Thoracic aorta (tissue), 2 donors: ENCODE results near the gene TOMM40L. TPM values are rescaled to one million over a fixed set of nuclear protein-coding genes. Genes with fewer than 3 reads are reported as not detected.

Experiments
- ATAC-seq: fragments of 150-250 bp; one replicate; pipeline ENCODE4 v1.8.0; 2017; ENCODE audit warnings: low read depth; ENCODE audit not compliant: insufficient number of reproducible peaks, low FRiP score
- DNase-seq: peaks from one replicate; pipeline ENCODE4 v3.0.0-alpha.2; 2020; ENCODE audit warnings: low spot score
- H3K27ac ChIP-seq, 2 donors: fragments of 200-600 bp; sonication (generic); 1 replicate in 1 of 2; 2 replicates in 1 of 2; pipeline ENCODE4 v1.5.1; 2016; ENCODE audit warnings: mild to moderate bottlenecking in 2 of 2, moderate library complexity in 2 of 2
- H3K27me3 ChIP-seq: fragments of 200-600 bp; sonication (generic); replicated peaks from 2 replicates; pipeline ENCODE4 v1.6.0; 2016; ENCODE audit warnings: mild to moderate bottlenecking; ENCODE audit not compliant: insufficient read depth
- H3K36me3 ChIP-seq: fragments of 200-600 bp; sonication (generic); one replicate; pipeline ENCODE4 v1.5.1; 2016
- H3K4me1 ChIP-seq, 2 donors: fragments of 200-600 bp; sonication (generic); 1 replicate in 1 of 2; 2 replicates in 1 of 2; pipeline versions ENCODE4 v1.5.1 to v1.6.0; 2016; ENCODE audit warnings: low read depth in 2 of 2, mild to moderate bottlenecking in 1 of 2; ENCODE audit not compliant: control insufficient read depth in 1 of 2
- H3K4me3 ChIP-seq: fragments of 200-600 bp; sonication (generic); 2 replicates; pipeline ENCODE4 v1.5.1; 2016; ENCODE audit warnings: mild to moderate bottlenecking
- H3K9me3 ChIP-seq: fragments of 200-600 bp; sonication (generic); 2 replicates; pipeline ENCODE4 v1.5.1; 2016
- total RNA-seq, 2 donors: library from RNA; depleted of rRNA; stranded (reverse); fragments of >200 nt; gene quantifications; one replicate each; pipeline versions ENCODE4 v1.1.0 to v1.2.3, GENCODE V29; 2016
- TF ChIP-seq, protein P1 (sequence below): fragments of 200-600 bp; sonication (generic); IDR thresholded peaks from one replicate; pipeline ENCODE4 v1.5.1; 2019; ENCODE audit warnings: antibody characterized with exemption

TOMM40L gene
- total RNA-seq, 2 donors from 2014 or later = 12.8 to 13.4 TPM

DNA sequence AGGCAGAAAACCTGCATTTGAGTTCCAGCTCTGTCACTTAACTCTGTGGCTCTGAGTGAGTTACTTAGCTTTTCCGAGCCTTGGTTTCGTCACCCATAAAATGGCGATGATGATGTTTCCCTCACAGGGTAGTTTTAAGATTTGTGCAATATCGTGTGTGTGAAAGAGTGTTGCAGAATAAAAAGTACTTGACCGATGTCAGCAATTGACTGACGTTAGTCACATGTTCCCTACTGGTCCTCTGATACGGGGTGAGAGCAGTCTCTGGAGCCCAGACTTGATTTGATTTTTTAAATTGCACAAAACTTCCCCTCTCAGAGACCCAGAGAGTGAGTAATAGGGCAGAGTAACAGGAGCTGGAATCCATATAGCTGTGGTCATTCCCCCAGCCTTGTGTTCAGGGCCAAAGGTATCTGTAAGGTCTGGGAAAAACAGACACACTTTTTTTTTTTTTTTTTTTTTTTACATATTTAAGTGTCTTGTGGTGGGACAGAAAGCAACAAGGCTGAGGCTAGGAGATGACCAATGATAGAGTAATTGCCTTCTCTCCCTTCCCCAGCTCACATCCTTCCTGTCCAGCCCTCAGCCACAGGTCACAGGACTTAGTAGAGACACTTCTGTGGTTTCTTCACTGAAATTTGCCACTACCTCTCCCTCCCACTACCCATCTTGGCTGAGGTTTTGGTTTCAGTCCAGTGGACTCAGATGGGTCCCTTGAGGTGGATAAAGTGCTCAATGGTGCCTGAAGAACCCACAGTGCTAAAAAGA is 8.7 kb upstream of the TOMM40L start:
- Histone ChIP-seq H3K9me3 (no peaks in the 10 kb centered on the region), H3K27me3 (no peaks in the 10 kb centered on the region), H3K36me3 (peaks cover 26% of the 10 kb centered on the region), H3K27ac (peak overlapping the region; percentile 53 to 60), H3K4me3 (peak overlapping the region; percentile 59), H3K4me1 (no peaks in the 10 kb centered on the region)
- ATAC-seq (peak; percentile 63), DNase-seq (no peak)
- TF ChIP-seq, protein P1, sequence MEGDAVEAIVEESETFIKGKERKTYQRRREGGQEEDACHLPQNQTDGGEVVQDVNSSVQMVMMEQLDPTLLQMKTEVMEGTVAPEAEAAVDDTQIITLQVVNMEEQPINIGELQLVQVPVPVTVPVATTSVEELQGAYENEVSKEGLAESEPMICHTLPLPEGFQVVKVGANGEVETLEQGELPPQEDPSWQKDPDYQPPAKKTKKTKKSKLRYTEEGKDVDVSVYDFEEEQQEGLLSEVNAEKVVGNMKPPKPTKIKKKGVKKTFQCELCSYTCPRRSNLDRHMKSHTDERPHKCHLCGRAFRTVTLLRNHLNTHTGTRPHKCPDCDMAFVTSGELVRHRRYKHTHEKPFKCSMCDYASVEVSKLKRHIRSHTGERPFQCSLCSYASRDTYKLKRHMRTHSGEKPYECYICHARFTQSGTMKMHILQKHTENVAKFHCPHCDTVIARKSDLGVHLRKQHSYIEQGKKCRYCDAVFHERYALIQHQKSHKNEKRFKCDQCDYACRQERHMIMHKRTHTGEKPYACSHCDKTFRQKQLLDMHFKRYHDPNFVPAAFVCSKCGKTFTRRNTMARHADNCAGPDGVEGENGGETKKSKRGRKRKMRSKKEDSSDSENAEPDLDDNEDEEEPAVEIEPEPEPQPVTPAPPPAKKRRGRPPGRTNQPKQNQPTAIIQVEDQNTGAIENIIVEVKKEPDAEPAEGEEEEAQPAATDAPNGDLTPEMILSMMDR = no peak

DNA sequence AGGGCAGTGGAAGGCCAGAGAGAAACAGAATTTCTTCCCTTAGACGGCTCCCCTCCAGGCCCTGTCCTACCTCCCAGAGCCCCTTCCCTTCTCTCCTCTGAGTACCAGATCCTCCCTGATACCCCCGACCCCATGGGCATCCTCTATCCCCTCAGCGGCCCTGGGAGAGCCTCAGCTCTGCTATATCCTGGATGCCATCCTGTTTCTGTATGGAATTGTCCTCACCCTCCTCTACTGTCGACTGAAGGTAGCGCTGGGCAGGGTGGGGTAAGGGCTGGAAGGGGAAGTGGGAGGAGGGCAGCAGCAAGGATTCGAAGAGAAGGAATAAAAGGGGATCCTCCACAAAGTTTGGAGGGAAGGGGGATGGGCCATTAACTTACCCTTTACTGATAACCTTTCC is 8.0 kb upstream of the TOMM40L start:
- Histone ChIP-seq H3K27me3 (no peaks in the 10 kb centered on the region), H3K9me3 (no peaks in the 10 kb centered on the region), H3K4me1 (no peaks in the 10 kb centered on the region), H3K36me3 (peaks cover 19% of the 10 kb centered on the region), H3K27ac (peak overlapping the region in 1 of 2 donors; percentile 53), H3K4me3 (peak overlapping the region; percentile 44)
- TF ChIP-seq, protein P1 = no peak
- no peak for DNase-seq
- ATAC-seq = no peak

DNA sequence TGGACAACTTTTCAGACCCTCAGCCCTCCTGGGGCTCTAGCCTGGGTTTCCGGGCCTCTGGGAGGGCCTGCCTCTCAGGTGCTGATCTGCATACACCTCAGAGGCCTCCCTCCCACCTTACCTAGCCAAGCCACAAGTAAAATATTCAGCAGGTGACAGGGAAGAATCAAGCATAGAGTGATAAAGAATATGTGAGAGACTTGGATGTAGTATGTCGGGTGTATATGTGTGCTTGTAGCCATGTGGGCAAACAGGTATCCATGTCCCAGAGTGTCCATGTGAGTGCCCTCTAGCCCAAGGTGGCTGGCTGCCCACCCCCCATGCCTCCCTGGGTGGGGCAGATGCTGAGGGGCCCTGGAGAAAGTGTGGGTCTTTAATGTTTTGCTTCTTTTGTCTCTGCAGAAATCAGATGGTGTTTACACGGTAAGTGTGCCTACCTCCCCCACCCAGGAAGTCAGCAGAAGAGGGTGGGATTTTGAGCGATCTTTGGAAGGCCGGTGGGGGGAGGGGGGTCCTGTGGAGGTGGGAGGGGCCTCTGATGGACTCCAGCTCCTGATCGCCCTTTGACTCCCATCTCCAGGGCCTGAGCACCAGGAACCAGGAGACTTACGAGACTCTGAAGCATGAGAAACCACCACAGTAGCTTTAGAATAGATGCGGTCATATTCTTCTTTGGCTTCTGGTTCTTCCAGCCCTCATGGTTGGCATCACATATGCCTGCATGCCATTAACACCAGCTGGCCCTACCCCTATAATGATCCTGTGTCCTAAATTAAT is 7.4 kb upstream of the TOMM40L start:
- no peak overlapping the region for H3K4me3 ChIP-seq
- no peak for DNase-seq
- TF ChIP-seq, protein P1 = no peak

DNA sequence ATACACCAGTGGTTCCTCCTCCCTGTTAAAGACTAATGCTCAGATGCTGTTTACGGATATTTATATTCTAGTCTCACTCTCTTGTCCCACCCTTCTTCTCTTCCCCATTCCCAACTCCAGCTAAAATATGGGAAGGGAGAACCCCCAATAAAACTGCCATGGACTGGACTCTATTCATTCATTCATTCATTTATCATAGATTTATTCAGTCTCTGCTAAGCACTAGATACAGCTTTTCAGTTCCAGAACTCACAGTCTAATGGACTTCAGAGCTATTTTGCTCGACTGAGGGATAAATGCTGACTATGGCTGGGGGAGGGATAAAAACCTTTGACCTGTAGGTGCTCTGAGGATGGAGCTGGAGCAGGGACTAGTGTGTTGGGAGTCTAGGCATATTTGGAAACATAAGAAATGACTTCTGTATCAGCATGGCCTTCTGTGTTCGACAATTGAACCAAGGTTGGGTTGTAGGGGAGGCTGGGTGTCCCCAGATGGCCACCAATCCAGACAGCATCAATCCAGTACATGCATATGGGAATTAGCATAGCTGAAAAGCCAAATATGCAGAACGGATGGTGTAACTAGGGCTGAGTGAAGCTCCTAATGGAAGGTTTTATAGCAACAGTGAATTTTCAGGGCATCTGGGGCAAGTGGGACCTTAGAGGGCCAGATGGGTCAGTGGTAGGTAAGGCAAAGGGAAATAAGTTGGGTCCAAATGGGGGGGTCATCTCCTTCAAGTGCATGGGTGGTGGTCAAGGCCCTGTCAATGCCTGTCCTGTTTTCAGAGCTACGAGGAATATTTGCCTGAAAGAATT is 6.6 kb upstream of the TOMM40L start:
- H3K4me1 ChIP-seq = no peaks in the 10 kb centered on the region
- DNase-seq (no peak), ATAC-seq (no peak)
- H3K36me3 ChIP-seq = peaks cover 4% of the 10 kb centered on the region
- no peak overlapping the region for H3K27ac ChIP-seq
- H3K9me3 ChIP-seq = no peaks in the 10 kb centered on the region
- no peaks in the 10 kb centered on the region for H3K27me3 ChIP-seq
- TF ChIP-seq, protein P1 = no peak
- no peak overlapping the region for H3K4me3 ChIP-seq

More for the DNA sequence above, 7.4 kb upstream of the TOMM40L start:
- H3K27me3 ChIP-seq = no peaks in the 10 kb centered on the region
- H3K4me1 ChIP-seq = no peaks in the 10 kb centered on the region
- no peaks in the 10 kb centered on the region for H3K9me3 ChIP-seq
- no peak overlapping the region for H3K27ac ChIP-seq
- H3K36me3 ChIP-seq = peaks cover 12% of the 10 kb centered on the region
- no peak for ATAC-seq

DNA sequence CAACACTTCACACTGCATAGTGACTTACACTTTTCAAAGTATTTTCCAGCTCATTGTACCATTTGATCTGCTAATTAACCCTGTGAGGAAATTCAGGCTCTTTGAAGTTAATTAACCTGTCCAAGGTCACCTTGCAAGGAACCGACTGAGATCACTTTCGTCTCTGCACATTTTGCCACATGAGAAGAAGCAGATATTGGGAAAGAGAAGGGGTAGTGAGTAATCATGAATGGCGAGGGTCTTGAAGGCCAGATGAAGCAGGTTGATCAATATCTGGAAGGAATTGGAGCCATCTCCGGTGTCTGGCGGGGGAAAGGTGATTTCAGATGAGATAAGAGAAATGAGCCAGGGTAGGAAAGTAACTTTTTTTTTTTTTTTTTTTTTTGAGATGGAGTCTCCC is 5.9 kb upstream of the TOMM40L start:
- H3K27ac ChIP-seq = no peak overlapping the region
- no peaks in the 10 kb centered on the region for H3K36me3 ChIP-seq
- ATAC-seq = no peak
- peaks cover 0 to under 1% of the 10 kb centered on the region in 2 donors for H3K4me1 ChIP-seq
- no peaks in the 10 kb centered on the region for H3K27me3 ChIP-seq
- DNase-seq = no peak
- TF ChIP-seq, protein P1 = no peak
- no peaks in the 10 kb centered on the region for H3K9me3 ChIP-seq
- no peak overlapping the region for H3K4me3 ChIP-seq
